ENCODE data around the gene KCNQ4.
A peak's percentile ranks its signal among the peaks of the same experiment; 100 is the strongest.

Gene KCNQ4

GRCh38 chr1:40806731-40807695 is 23.4 kb downstream of the KCNQ4 start:
- Mint-ChIP-seq H3K9me3 (ENCODE audit: low read depth) (no peaks in the 10 kb centered on the region), H3K27me3 (no peaks in the 10 kb centered on the region)

GRCh38 chr1:40808002-40808401 is 24.4 kb downstream of the KCNQ4 start:
- no peaks in the 10 kb centered on the region for H3K27me3 Mint-ChIP-seq
- H3K4me3 Mint-ChIP-seq = no peak overlapping the region
- peaks cover 22% of the 10 kb centered on the region for H3K4me1 Mint-ChIP-seq (ENCODE audit: low read depth)
- H3K27ac Mint-ChIP-seq = no peak overlapping the region
- H3K36me3 Mint-ChIP-seq = no peaks in the 10 kb centered on the region
- no peaks in the 10 kb centered on the region for H3K9me3 Mint-ChIP-seq (ENCODE audit: low read depth)

More at GRCh38 chr1:40806731-40807695, 23.4 kb downstream of the KCNQ4 start:
- H3K4me3 Mint-ChIP-seq = no peak overlapping the region
- H3K36me3 Mint-ChIP-seq = no peaks in the 10 kb centered on the region
- H3K4me1 Mint-ChIP-seq (ENCODE audit: low read depth) = peaks cover 26% of the 10 kb centered on the region
- no peak overlapping the region for H3K27ac Mint-ChIP-seq

GRCh38 chr1:40808444-40808843 is 24.9 kb downstream of the KCNQ4 start:
- H3K27me3 Mint-ChIP-seq = no peaks in the 10 kb centered on the region
- H3K4me1 Mint-ChIP-seq (ENCODE audit: low read depth) = peaks cover 22% of the 10 kb centered on the region
- no peaks in the 10 kb centered on the region for H3K36me3 Mint-ChIP-seq
- no peak overlapping the region for H3K27ac Mint-ChIP-seq
- no peak overlapping the region for H3K4me3 Mint-ChIP-seq
- H3K9me3 Mint-ChIP-seq (ENCODE audit: low read depth) = no peaks in the 10 kb centered on the region

- no peaks in the 10 kb centered on the region for H3K36me3 Mint-ChIP-seq
- no peak overlapping the region for H3K4me3 Mint-ChIP-seq
- H3K27ac Mint-ChIP-seq = no peak overlapping the region
Measured at GRCh38 chr1:40808909-40809308, 25.3 kb downstream of the KCNQ4 start.

GRCh38 chr1:40810927-40811326 is 27.3 kb downstream of the KCNQ4 start:
- H3K27me3 Mint-ChIP-seq = no peaks in the 10 kb centered on the region
- H3K9me3 Mint-ChIP-seq (ENCODE audit: low read depth) = no peaks in the 10 kb centered on the region
- H3K27ac Mint-ChIP-seq = no peak overlapping the region
- peaks cover 20% of the 10 kb centered on the region for H3K4me1 Mint-ChIP-seq (ENCODE audit: low read depth)
- H3K4me3 Mint-ChIP-seq = no peak overlapping the region
- H3K36me3 Mint-ChIP-seq = no peaks in the 10 kb centered on the region

More at GRCh38 chr1:40808909-40809308, 25.3 kb downstream of the KCNQ4 start:
- H3K9me3 Mint-ChIP-seq (ENCODE audit: low read depth) = no peaks in the 10 kb centered on the region
- H3K27me3 Mint-ChIP-seq = no peaks in the 10 kb centered on the region
- peaks cover 22% of the 10 kb centered on the region for H3K4me1 Mint-ChIP-seq (ENCODE audit: low read depth)

GRCh38 chr1:40815420-40815819 is 31.8 kb downstream of the KCNQ4 start:
- Mint-ChIP-seq H3K36me3 (no peaks in the 10 kb centered on the region), H3K27me3 (no peaks in the 10 kb centered on the region), H3K4me1 (ENCODE audit: low read depth) (peaks cover 9% of the 10 kb centered on the region), H3K27ac (no peak overlapping the region), H3K4me3 (no peak overlapping the region), H3K9me3 (ENCODE audit: low read depth) (no peaks in the 10 kb centered on the region)

- H3K27ac Mint-ChIP-seq = no peak overlapping the region
- no peaks in the 10 kb centered on the region for H3K27me3 Mint-ChIP-seq
- H3K36me3 Mint-ChIP-seq = no peaks in the 10 kb centered on the region
- peak overlapping the region; percentile 75 for H3K4me3 Mint-ChIP-seq
- peaks cover 7% of the 10 kb centered on the region for H3K4me1 Mint-ChIP-seq (ENCODE audit: low read depth)
- H3K9me3 Mint-ChIP-seq (ENCODE audit: low read depth) = no peaks in the 10 kb centered on the region
Measured at GRCh38 chr1:40817791-40818263, 34.2 kb downstream of the KCNQ4 start.

GRCh38 chr1:40818264-40818961 is 34.8 kb downstream of the KCNQ4 start:
- H3K9me3 Mint-ChIP-seq (ENCODE audit: low read depth) = no peaks in the 10 kb centered on the region
- peak overlapping the region; percentile 75 for H3K4me3 Mint-ChIP-seq
- no peak overlapping the region for H3K27ac Mint-ChIP-seq
- no peaks in the 10 kb centered on the region for H3K36me3 Mint-ChIP-seq
- peaks cover 7% of the 10 kb centered on the region for H3K4me1 Mint-ChIP-seq (ENCODE audit: low read depth)
- no peaks in the 10 kb centered on the region for H3K27me3 Mint-ChIP-seq

GRCh38 chr1:40819101-40819500 is 35.5 kb downstream of the KCNQ4 start:
- Mint-ChIP-seq H3K36me3 (no peaks in the 10 kb centered on the region), H3K4me3 (peak overlapping the region; percentile 75), H3K4me1 (ENCODE audit: low read depth) (peaks cover 7% of the 10 kb centered on the region), H3K27me3 (no peaks in the 10 kb centered on the region), H3K9me3 (ENCODE audit: low read depth) (no peaks in the 10 kb centered on the region), H3K27ac (no peak overlapping the region)

- no peak overlapping the region for H3K4me3 Mint-ChIP-seq
- H3K4me1 Mint-ChIP-seq (ENCODE audit: low read depth) = peaks cover 15% of the 10 kb centered on the region
- no peaks in the 10 kb centered on the region for H3K36me3 Mint-ChIP-seq
- H3K27me3 Mint-ChIP-seq = no peaks in the 10 kb centered on the region
- H3K27ac Mint-ChIP-seq = no peak overlapping the region
- no peaks in the 10 kb centered on the region for H3K9me3 Mint-ChIP-seq (ENCODE audit: low read depth)
Measured at GRCh38 chr1:40820251-40820797, 36.7 kb downstream of the KCNQ4 start.

- H3K36me3 Mint-ChIP-seq = no peaks in the 10 kb centered on the region
- H3K9me3 Mint-ChIP-seq (ENCODE audit: low read depth) = no peaks in the 10 kb centered on the region
- H3K4me1 Mint-ChIP-seq (ENCODE audit: low read depth) = peaks cover 23% of the 10 kb centered on the region
- no peak overlapping the region for H3K4me3 Mint-ChIP-seq
- H3K27ac Mint-ChIP-seq = no peak overlapping the region
- H3K27me3 Mint-ChIP-seq = no peaks in the 10 kb centered on the region
Measured at GRCh38 chr1:40820911-40821693, 37.5 kb downstream of the KCNQ4 start.

GRCh38 chr1:40822890-40823289 is 39.3 kb downstream of the KCNQ4 start:
- H3K27ac Mint-ChIP-seq = no peak overlapping the region
- H3K9me3 Mint-ChIP-seq (ENCODE audit: low read depth) = no peaks in the 10 kb centered on the region
- no peaks in the 10 kb centered on the region for H3K27me3 Mint-ChIP-seq
- peaks cover 23% of the 10 kb centered on the region for H3K4me1 Mint-ChIP-seq (ENCODE audit: low read depth)
- H3K36me3 Mint-ChIP-seq = no peaks in the 10 kb centered on the region
- no peak overlapping the region for H3K4me3 Mint-ChIP-seq

GRCh38 chr1:40823345-40823744 is 39.8 kb downstream of the KCNQ4 start:
- no peak overlapping the region for H3K27ac Mint-ChIP-seq
- H3K4me3 Mint-ChIP-seq = no peak overlapping the region
- H3K9me3 Mint-ChIP-seq (ENCODE audit: low read depth) = no peaks in the 10 kb centered on the region
- H3K4me1 Mint-ChIP-seq (ENCODE audit: low read depth) = peaks cover 23% of the 10 kb centered on the region
- no peaks in the 10 kb centered on the region for H3K36me3 Mint-ChIP-seq
- no peaks in the 10 kb centered on the region for H3K27me3 Mint-ChIP-seq

- Mint-ChIP-seq H3K27me3 (no peaks in the 10 kb centered on the region), H3K4me1 (ENCODE audit: low read depth) (peaks cover 19% of the 10 kb centered on the region), H3K36me3 (no peaks in the 10 kb centered on the region), H3K9me3 (ENCODE audit: low read depth) (no peaks in the 10 kb centered on the region), H3K27ac (no peak overlapping the region), H3K4me3 (no peak overlapping the region)
Measured at GRCh38 chr1:40823983-40824382, 40.4 kb downstream of the KCNQ4 start.
